Choroid plexus epithelial cell (primary cell): ENCODE measurements around the gene PREX1.

Experiments used
- DNase-seq: peaks from one replicate; pipeline ENCODE4 v3.0.0-alpha.2; 2010; ENCODE audit warnings: low read depth
- H3K4me3 ChIP-seq: 2 replicates; pipeline ENCODE4 v1.5.1; 2011; ENCODE audit warnings: low read depth, mild to moderate bottlenecking, control low read depth, low read length, moderate library complexity
- CTCF ChIP-seq: conservative IDR thresholded peaks from 2 replicates; pipeline ENCODE4 v1.5.1; 2011; ENCODE audit warnings: low read depth, mild to moderate bottlenecking, control low read depth, inconsistent platforms, low read length, moderate library complexity

PREX1 gene

GRCh38 chr20:48624315-48625020, 203.3 kb downstream of the PREX1 start:
- TF ChIP-seq CTCF: no peak
- DNase-seq: no peak
- no peak overlapping the region for H3K4me3 ChIP-seq

GRCh38 chr20:48623906-48624265, 203.9 kb downstream of the PREX1 start:
- H3K4me3 ChIP-seq: no peak overlapping the region
- no peak for DNase-seq
- TF ChIP-seq CTCF: no peak

GRCh38 chr20:48623176-48623905, 204.5 kb downstream of the PREX1 start:
- no peak overlapping the region for H3K4me3 ChIP-seq
- TF ChIP-seq CTCF: no peak
- no peak for DNase-seq

- no peak for TF ChIP-seq CTCF
- no peak overlapping the region for H3K4me3 ChIP-seq
- DNase-seq: no peak
Measured at GRCh38 chr20:48622421-48622820, 205.4 kb downstream of the PREX1 start.

- H3K4me3 ChIP-seq: no peak overlapping the region
- no peak for TF ChIP-seq CTCF
- DNase-seq: peak; percentile 19
Measured at GRCh38 chr20:48621376-48622078, 206.3 kb downstream of the PREX1 start.

- TF ChIP-seq CTCF: peak; percentile 95
- peak; percentile 87 for DNase-seq
- peak overlapping the region; percentile 35 for H3K4me3 ChIP-seq
Measured at GRCh38 chr20:48620507-48621375, 207.1 kb downstream of the PREX1 start.
